ENCODE data around the gene TMEM108. TPM values are rescaled to one million over a fixed set of nuclear protein-coding genes. Genes with fewer than 3 reads are reported as not detected.

TMEM108 gene
- polyA plus RNA-seq, 4 donors = 1.7 to 4.0 (median 2.6) TPM

GRCh38 chr3:133442518-133442917 is 404.3 kb downstream of the TMEM108 start:
- no peak for DNase-seq (ENCODE audit: low read depth in 4 of 4, low spot score in 2 of 4)

- no peak for DNase-seq (ENCODE audit: low read depth in 4 of 4, low spot score in 2 of 4)
Measured at GRCh38 chr3:133443649-133444422, 405.6 kb downstream of the TMEM108 start.

- no peak for DNase-seq (ENCODE audit: low read depth in 4 of 4, low spot score in 2 of 4)
Measured at GRCh38 chr3:133444423-133444774, 406.2 kb downstream of the TMEM108 start.

GRCh38 chr3:133445108-133445507 is 406.9 kb downstream of the TMEM108 start:
- no peak for DNase-seq (ENCODE audit: low read depth in 4 of 4, low spot score in 2 of 4)

Measured in left renal cortex interstitium (tissue), 4 donors.